Mammary epithelial cell (primary cell): Measurements from ENCODE around the gene CENPX.

Experiments used
- CTCF ChIP-seq, 2 donors: IDR thresholded peaks in 1 of 2; conservative IDR thresholded peaks in 1 of 2; 2 replicates each; pipeline ENCODE4 v1.5.1; 2011 to 2012; ENCODE audit warnings: inconsistent platforms in 2 of 2, low read length in 2 of 2, mild to moderate bottlenecking in 2 of 2, control low read depth in 1 of 2, low read depth in 1 of 2; ENCODE audit not compliant: insufficient read depth in 1 of 2; ENCODE audit errors: extremely low read depth in 1 of 2
- EZH2 ChIP-seq: IDR thresholded peaks from 2 replicates; pipeline ENCODE4 v1.6.1; 2012; ENCODE audit warnings: low read length, inconsistent platforms, borderline replicate concordance

- TF ChIP-seq CTCF (conservative IDR thresholded peaks at IDR 0.05 in 1 of 2, IDR thresholded peaks at IDR 0.05 in 1 of 2; ENCODE audit: extremely low read depth in 1 of 2, insufficient read depth in 1 of 2, low read depth in 1 of 2, low read length in 2 of 2) (no peak), EZH2 (no peak)
These were observed 53.5 kb downstream of the CENPX start for GRCh38 chr17:81968850-81969812.
